GM18861 (cell line): ENCODE results near the gene NOB1.

Source experiments
- ATAC-seq: cut with Tn5 transposase; IDR thresholded peaks from one replicate; pipeline ENCODE4 v1.9.1; 2021; ENCODE audit not compliant: unreplicated experiment

The NOB1 gene

DNA sequence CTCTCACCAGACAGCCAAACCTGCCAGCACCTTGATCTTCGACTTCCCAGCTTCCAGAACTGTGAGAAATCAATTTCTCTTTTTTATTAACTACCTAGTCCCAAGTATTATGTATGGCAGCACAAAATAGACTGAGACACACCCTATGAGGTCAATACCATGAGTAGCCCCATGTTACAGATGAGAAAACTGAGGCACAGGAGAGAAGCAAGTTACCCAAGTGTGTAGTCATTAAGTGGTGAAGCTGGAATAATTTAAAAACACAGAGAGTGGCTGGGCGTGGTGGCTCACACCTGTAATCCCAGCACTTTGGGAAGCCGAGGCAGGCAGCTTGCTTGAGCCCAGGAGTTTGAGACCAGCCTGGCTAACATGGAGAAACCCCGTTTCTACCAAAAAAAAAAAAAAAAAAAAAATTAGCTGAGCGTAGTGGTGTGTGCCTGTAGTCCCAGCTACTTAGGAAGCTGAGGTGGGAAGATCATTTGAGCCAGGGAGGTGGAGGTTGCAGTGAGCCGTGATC is 33.2 kb downstream of the NOB1 start:
- no peak for ATAC-seq

DNA sequence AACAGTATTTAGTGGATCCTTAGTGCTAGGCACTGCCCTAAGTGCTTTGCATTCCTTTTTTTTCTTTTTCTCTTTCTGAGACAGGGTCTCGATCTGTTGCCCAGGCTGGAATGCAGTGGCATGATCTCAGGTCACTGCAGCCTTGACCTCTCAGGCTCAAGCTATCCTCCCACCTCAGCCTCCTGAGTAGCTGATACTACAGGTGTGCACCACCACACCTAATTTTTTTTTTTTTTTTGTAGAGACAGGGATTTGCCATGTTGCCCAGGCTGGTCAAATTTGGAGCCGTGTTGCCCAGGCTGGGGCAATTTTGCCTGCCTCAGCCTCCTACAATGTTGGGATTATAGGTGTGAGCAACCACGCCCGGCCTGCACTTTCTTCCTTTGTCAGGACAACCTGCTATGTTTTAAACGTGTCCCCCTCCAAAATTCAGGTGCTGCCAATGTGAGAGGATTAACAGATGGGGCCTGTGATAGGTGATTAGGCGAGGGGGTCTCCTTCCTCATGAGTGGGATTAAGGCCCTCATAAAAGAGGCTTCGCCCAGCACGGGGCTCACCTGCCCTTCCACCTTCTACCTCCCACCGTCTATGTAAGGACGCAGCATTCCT is 33.8 kb downstream of the NOB1 start:
- no peak for ATAC-seq

DNA sequence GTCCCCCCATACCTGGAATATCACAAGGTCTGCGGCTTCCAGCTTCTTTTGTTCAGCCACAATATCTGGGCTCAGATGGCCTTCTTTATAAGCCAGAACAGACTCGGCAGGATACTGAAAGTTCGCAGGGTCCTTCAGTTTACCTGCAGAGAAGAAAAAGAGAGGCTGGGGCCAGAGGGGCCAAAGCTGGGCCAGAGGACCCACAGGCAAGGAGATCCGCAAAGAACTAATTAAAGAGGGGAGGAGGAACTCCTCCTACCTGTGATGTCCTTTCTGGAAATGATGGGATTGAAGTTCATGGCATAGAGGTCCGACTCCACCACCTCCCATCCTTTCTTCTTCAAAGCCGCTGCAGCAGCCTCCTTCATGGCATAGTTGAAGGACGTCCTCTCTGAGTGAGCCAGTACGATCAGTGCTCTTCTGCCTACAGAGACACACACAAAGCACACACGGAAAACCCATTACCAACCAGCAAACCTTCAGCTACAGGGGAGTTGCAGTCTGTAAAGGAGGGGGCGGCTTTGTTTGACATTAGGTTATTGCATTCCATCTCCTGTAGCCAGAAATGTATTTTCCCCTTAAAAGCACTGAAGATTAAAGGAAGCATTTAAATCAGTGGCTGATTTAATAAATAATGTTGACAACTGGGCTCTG is 36.5 kb downstream of the NOB1 start:
- no peak for ATAC-seq

DNA sequence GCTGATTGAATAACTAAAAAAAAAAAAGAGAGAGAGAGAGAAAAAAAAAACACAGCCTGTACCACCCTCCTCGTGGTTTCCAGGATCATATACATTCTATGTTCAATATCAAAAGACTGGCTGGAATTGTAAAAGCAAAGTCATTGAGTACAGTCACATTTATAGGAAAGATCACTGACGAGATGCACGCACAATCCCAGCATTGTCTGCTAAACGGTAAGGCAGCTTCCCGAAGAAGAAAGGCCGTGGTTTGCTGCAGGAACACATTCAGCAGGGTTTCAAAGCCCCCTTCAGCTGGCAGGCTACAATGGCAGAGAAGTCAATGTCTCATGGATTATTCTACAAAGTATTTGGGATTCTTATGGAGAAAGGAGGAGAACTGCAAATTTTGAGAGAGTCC is 37.7 kb downstream of the NOB1 start:
- no peak for ATAC-seq

DNA sequence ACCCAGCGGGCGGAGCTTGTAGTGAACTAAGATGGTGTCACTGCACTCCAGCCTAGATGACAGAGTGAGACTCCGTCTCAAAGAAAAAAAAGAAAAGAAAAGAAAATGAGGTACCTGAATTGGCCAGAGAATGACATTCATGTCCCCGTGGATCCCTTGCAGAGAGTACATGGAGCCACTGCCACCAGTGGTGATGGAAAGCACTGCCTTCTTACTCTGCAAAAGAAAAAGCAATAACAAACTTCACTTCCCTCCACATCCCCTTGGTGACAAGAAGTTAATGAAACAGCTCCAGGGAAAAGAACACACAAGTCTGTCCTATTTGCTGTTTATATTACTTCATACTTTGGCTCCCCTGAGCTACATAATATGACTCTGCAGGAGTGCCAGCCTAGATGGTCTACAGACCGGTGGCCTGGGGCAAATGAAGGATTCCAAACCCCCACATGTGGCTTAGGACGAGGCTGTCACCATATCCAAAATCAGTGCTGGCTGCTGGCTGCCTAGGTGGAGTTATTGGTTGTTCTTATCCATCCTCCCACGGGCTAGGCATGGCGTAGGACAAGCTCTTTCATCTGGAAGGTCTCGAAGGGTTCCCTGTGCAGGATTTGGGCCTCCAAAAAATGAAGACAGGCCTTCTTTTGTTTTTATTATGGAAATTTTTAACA is 41.7 kb downstream of the NOB1 start:
- ATAC-seq = no peak

DNA sequence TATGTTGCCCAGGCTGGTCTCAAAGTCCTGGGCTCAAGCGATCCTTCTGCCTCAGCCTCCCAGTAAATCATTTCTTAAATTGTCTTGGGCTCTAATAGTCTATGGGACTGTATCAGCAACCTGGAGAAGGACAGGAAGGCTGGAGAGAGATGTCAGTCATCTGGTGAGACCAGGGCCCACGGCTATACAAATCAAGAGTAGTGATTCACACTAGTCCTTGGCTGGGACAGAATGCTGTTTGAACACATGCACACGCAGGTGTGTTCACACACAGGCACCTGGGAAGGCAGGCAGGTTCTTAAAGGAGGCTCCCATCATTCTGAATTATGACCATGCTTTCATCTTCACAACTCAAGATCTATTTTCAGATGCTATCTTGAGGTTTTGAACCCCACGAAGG is 42.4 kb downstream of the NOB1 start:
- no peak for ATAC-seq

DNA sequence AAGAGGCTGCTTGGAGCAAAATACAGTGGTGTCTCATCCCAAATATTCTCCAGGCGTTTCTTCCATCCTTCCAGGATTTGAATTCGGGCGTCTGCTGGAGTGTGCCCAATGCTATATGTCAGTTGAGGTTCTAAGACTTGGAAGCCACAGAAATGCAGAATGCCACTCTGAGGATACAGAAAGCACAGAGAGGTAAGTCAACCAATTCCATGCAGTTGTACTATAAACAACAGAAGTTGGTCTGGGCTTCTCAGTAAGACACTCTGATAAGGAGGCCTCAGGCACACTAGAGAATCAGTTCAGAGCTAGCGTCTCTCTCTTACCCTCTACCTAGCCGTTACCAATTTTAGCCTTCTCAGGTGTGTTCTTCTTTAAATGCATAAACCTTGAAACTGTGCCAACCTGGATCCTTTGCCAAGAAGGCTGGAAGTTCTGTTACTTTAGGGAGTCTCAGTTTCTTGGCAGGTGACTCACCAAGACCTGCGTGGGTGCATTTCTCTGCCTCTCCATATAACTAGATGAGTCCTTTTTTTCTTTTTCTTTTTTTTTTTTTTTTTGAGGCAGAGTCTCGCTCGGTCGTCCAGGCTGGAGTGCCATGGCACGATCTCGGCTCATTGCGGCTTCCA is 43.5 kb downstream of the NOB1 start:
- ATAC-seq = no peak

DNA sequence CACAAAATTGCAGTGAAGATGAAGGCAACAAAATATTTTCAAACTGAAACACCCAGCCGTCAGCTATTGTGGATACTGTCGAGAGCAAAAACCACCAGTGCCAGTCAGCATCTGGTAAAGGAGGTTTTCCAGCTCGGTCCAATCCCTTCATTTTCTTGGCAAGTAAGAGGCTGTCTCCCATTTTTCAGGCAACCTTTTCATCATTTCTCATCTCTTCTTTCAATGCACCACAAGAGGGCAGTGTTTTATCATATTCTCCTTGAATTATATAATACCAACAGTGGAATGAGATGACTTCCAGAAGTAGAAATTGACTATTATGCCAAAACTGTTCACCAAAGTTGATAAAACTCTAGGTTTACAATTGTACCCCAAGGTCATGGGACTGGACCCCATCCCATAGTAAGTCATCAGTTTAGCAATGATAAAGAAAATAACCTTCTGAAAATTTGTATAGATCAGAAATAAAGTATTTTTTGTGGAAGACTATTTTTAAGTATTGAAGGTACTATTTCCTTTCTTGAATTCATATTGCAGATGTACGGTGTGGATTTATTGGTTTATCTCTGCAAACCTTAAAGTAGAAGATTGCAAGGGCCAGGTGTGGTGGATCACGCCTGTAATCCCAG is 45.2 kb downstream of the NOB1 start:
- ATAC-seq = no peak

DNA sequence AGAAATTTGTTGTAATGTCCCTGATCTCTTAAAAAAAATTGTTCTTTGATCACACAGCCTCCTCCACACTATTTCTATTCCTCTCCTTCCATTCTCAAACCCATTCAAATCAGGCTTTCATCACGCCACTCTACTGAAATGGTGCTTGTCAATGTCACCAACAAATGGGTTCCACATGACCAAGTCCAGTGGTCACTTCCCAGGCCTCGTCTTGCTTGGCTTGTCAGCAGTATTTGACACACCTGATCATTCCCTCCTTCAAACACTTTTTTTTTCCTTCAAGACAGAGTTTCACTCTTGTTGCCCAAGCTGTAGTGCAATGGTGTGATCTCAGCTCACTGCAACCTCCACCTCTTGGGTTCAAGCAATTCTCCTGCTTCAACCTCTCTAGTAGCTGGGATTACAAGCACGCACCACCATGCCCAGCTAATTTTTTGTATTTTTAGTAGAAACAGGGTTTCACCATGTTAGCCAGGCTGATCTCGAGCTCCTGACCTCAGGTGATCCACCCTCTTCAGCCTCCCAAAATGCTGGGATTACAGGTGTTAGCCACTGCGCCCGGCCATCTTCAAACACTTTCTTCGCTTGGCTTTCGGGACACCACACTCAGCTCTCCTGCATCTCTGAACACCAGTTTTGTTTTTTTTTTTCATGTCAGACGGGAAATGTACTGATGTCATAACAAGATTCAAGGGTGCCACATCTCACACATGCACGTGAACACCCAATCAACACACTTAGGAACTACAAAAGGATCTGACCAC is 46.6 kb downstream of the NOB1 start:
- ATAC-seq = no peak

DNA sequence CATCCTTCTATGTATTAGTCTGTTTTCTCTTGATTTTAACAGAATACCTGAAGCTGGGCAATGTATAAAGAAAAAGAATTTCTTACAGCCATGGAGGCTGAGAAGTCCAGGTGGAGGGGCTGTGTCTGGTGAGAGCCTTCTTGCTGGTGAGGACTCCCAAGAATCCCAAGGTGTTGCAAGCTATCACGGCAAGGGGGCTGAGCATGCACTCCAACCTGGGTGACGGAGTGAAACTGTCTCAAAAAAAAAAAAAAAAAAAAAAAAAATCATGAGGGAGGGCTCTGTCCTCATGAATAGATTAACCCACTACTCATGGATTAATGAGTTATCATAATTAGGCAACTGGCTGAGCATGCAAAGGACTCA is 47.8 kb downstream of the NOB1 start:
- ATAC-seq = no peak

DNA sequence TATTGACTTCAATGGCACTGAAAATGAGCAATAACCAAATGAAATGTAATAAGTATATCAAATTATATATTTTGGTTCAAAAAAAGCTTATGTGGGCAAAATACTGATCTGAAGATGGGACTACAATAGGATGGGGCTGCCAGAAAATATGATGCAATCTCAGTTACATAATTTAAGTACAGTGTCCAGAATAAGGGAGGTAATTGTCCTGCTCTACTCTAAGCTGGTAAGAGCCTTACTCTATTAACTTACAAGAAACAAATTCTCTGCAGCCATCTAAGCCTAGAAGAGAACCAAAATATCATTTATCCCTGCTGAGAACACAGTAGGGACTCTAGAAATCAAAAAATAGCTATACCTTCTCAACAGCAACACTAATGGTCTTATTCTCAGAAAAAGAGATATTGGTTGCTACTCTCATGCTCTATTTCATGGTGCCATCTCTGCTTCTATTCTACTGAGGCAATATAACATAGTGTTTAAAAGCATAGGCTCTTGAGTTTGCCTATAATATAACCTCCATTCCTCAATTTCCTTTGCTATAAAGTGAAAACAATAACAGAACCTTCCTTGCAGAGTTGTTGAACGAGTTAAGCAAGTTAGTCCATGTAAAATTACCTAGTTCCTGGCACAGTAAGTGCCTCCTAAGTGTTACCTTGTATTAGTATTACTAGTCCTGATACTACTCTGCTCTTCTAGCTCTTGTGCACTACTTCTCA is 48.3 kb downstream of the NOB1 start:
- no peak for ATAC-seq

DNA sequence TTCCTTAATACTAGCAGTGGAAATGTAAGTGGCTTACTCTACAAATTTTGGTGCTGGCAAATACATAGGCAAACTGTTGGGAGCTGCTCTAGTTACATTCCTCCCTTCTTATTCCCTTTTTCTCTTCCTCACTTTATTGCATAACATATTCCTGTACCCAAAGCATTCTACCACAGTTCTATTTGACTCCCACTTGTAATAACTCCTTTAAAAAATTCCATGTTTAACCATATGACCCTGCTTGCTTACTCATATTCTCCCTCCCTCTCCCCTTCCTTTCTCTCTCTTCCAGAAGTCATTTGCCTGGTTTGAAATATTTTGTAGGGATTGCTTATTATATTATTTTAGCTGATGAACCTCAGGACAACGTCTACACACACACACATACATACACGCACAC is 51.1 kb downstream of the NOB1 start:
- ATAC-seq = no peak

DNA sequence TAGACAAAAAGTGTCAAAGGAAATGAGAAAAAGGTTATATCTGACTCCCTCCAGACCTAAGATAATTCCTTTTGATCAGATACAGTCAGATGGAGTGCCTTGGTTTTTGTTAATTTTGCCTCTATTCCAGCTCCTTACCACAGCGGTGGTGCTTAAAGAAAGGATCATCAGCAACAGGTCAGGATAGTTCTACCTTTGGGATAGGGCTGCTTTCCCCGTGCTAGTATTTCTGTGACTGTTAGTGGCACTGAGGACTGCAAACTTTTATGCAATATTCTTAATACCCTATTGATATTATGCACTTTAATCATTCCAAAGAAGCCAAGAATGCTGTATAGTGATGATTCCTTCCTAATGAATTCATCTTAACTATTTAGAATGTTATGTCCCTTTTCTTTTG is 52.9 kb downstream of the NOB1 start:
- no peak for ATAC-seq

DNA sequence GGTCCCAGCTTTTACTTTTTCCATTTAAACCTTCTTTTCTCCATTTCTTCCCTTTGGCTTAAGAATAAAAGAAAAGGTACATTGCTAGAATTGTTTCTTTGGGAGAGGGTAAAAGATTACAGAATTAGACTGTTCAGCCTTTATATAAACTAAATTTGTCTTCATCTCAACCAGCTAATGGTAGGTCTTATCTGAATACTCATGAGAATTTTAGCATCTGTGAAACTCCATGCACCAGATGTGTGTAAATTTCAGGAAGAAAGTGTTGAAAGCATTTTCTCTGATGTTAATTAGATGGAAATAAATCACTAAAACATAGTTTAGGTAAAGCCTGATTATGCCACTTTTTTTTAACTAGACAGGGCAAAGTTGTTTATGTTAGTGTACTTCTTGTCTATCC is 53.3 kb downstream of the NOB1 start:
- ATAC-seq = no peak

DNA sequence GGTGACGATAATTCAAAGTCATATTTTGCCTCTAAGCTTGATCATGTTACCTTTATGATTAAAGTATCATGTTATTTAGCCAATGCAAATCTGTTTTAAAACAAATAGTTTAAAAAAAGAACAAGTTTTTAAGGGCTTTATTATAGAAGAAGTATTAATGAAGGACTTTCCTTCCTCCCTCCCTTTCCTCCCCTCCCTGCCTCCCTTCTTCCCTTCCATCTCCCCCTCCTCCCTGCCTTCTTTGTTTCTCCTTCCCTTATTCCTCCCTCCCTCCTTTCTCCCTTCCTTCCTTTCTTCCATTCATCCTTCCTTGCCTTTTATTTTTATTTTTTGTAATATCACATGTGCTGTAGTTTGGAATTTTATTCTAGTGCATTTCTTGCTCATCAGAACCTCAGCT is 54.8 kb downstream of the NOB1 start:
- no peak for ATAC-seq

DNA sequence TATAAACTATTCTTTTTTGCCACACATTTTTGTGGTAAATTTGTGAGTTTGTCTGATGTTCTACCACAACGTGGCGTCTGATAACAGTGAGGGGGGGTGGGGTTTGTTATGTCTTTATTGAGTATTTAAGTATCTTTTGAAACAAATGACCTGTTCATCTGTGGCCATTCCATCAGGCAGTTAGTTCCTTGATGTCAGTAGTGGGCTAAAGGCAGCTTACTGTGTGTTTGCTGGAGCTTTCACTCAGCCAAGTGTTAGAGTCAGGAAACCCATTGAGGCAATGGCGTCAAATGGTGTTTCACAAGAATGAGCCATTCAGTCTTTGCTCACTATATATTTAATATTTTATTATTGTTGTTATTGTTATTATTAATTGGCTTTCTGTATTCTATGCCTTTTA is 56.3 kb downstream of the NOB1 start:
- ATAC-seq = no peak

DNA sequence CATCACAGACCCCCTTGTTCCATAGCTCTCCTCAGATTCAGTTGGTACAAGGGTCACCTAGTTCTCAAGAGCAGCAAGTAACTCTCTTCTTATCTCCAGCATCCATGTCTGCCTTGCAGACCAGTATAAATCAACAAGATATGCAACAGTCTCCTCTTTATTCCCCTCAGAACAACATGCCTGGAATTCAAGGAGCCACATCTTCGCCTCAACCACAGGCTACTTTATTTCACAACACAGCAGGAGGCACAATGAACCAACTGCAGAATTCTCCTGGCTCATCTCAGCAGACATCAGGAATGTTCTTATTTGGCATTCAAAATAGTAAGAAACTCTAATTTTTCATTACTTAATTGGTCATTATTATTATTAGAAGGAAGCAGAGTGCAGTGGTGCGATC is 60.8 kb downstream of the NOB1 start:
- no peak for ATAC-seq

DNA sequence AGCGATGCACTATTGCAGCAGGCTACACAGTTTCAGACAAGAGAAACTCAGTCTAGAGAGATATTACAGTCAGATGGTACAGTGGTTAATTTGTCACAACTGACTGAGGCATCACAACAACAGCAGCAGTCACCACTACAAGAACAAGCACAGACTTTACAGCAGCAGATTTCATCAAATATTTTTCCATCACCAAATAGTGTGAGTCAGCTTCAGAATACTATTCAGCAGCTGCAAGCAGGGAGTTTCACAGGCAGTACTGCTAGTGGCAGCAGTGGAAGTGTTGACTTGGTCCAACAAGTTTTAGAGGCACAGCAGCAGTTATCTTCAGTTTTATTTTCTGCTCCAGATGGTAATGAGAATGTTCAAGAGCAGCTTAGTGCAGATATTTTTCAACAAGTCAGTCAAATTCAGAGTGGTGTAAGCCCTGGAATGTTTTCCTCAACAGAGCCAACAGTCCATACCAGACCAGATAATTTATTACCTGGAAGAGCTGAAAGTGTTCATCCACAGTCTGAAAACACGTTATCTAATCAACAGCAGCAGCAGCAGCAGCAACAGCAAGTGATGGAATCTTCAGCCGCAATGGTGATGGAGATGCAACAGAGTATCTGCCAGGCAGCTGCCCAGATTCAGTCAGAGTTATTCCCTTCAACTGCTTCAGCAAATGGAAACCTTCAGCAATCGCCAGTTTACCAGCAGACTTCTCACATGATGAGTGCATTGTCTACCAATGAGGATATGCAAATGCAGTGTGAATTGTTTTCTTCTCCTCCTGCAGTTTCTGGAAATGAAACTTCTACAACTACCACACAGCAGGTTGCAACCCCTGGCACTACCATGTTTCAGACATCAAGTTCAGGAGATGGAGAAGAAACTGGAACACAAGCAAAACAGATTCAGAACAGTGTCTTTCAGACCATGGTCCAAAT is 62.5 kb downstream of the NOB1 start:
- no peak for ATAC-seq
